Hepatocyte (in vitro differentiated cells): ENCODE results near the gene LNX1. TPM values are rescaled to one million over a fixed set of nuclear protein-coding genes. Genes with fewer than 3 reads are reported as not detected.
"Not testable (repeated sequence)": the region's sequence is repeated elsewhere in the genome, so short reads cannot be mapped to it uniquely, and the experiment has no call there.

ENCODE experiments used
- DNase-seq: peaks from one replicate; pipeline ENCODE4 v3.0.0-alpha.2; 2016; ENCODE audit warnings: low spot score
- H2AFZ ChIP-seq: fragments of 200-600 bp; sonication (generic); 2 replicates; pipeline ENCODE4 v1.6.0; 2016; ENCODE audit warnings: antibody characterized with exemption, mild to moderate bottlenecking
- H3K27ac ChIP-seq: fragments of 200-600 bp; sonication (generic); 2 replicates; pipeline ENCODE4 v1.5.1; 2016; ENCODE audit warnings: mild to moderate bottlenecking
- H3K27me3 ChIP-seq: fragments of 200-600 bp; sonication (generic); 2 replicates; pipeline ENCODE4 v1.6.1; 2016
- H3K36me3 ChIP-seq: fragments of 200-600 bp; sonication (generic); replicated peaks from 2 replicates; pipeline ENCODE4 v1.5.1; 2016; ENCODE audit warnings: low read depth; ENCODE audit not compliant: insufficient read depth
- H3K4me1 ChIP-seq: fragments of 200-600 bp; sonication (generic); 2 replicates; pipeline ENCODE4 v1.5.1; 2016; ENCODE audit warnings: mild to moderate bottlenecking, moderate library complexity; ENCODE audit not compliant: insufficient read depth
- H3K4me2 ChIP-seq: fragments of 200-600 bp; sonication (generic); 2 replicates; pipeline ENCODE4 v1.6.0; 2016
- H3K4me3 ChIP-seq: fragments of 200-600 bp; sonication (generic); 2 replicates; pipeline ENCODE4 v1.5.1; 2016; ENCODE audit warnings: mild to moderate bottlenecking
- H3K79me2 ChIP-seq: fragments of 200-600 bp; sonication (generic); 2 replicates; pipeline ENCODE4 v1.6.0; 2017; ENCODE audit warnings: mild to moderate bottlenecking
- H3K9me2 ChIP-seq: fragments of 200-600 bp; sonication (generic); replicated peaks from 2 replicates; pipeline ENCODE4 v1.6.0; 2017; ENCODE audit warnings: mild to moderate bottlenecking; ENCODE audit not compliant: insufficient read depth
- H3K9me3 ChIP-seq: fragments of 200-600 bp; sonication (generic); 2 replicates; pipeline ENCODE4 v1.5.1; 2016; ENCODE audit warnings: low read depth, mild to moderate bottlenecking
- H4K20me1 ChIP-seq: fragments of 200-600 bp; sonication (generic); 2 replicates; pipeline ENCODE4 v1.6.0; 2016; ENCODE audit warnings: mild to moderate bottlenecking; ENCODE audit not compliant: insufficient read depth, poor library complexity, severe bottlenecking
- CTCF ChIP-seq: fragments of 200-600 bp; sonication (generic); IDR thresholded peaks from 2 replicates; pipeline ENCODE4 v1.5.1; 2016; ENCODE audit warnings: antibody characterized with exemption, mild to moderate bottlenecking; ENCODE audit not compliant: poor library complexity
- EZH2 ChIP-seq: fragments of 200-600 bp; sonication (generic); IDR thresholded peaks from 2 replicates; pipeline ENCODE4 v1.6.1; 2016; ENCODE audit warnings: antibody characterized with exemption, mild to moderate bottlenecking, borderline replicate concordance
- EZH2phosphoT487 ChIP-seq: fragments of 200-600 bp; sonication (generic); IDR thresholded peaks from one replicate; pipeline ENCODE4 v1.6.1; 2018; ENCODE audit warnings: antibody characterized with exemption, mild to moderate bottlenecking, low read depth, moderate library complexity; ENCODE audit not compliant: unreplicated experiment, severe bottlenecking
- WGBS: methylation state at CpG from one replicate; pipeline ENCODE4 v1.1.6; 2016; ENCODE audit warnings: low lambda C conversion rate; ENCODE audit errors: missing lambda C conversion rate; 5-methylcytosine and 5-hydroxymethylcytosine counted together
- polyA plus RNA-seq: library from polyadenylated mRNA; unstranded; fragments of >200 nt; fragmentation: Nextera tagmentation; extraction: Ambion mirVana; gene quantifications from 2 replicates; pipeline ENCODE4 v1.2.1, GENCODE V29; 2016
- total RNA-seq: library from RNA; depleted of rRNA; stranded (reverse); fragments of >200 nt; gene quantifications from 2 replicates; pipeline ENCODE4 v1.2.3, GENCODE V29; 2014

Gene LNX1
- total and polyA plus RNA-seq, 2 experiments from 2014 or later = 8.4 to 16.7 TPM

DNA sequence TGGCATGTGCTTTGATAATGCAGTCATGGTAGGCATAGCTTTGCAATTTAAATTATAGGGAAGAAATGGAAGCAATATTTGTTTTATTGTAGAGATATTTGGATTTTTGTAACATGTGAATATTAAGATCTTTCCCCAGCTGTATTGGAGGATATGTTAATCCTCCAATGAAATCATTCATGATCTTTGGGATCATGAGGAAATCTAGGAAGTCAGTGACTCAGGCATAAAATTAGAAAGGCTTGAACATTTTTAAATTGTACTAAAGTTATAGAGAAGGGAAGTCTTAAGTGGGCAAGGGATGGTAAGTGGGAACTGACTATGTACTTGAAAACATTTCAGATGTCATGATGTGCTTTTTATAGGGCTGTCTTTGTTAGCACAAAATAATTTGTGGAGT lies 167.0 kb downstream of the LNX1 start:
- no peaks in the 10 kb centered on the region for H3K36me3 ChIP-seq
- TF ChIP-seq EZH2phosphoT487 (no peak), CTCF (no peak), EZH2 (no peak)
- no peak overlapping the region for H2AFZ ChIP-seq
- no peaks in the 10 kb centered on the region for H3K9me3 ChIP-seq
- H3K9me2 ChIP-seq = no peaks in the 10 kb centered on the region
- peaks cover 18% of the 10 kb centered on the region for H3K79me2 ChIP-seq
- H3K27me3 ChIP-seq = no peaks in the 10 kb centered on the region
- no peaks in the 10 kb centered on the region for H3K4me1 ChIP-seq
- no peak overlapping the region for H3K27ac ChIP-seq
- H3K4me2 ChIP-seq = no peak overlapping the region
- DNase-seq = no peak
- no peaks in the 10 kb centered on the region for H4K20me1 ChIP-seq
- H3K4me3 ChIP-seq = no peak overlapping the region

GRCh38 chr4:53422367-53422766 lies 168.9 kb downstream of the LNX1 start:
- H3K79me2 ChIP-seq = peaks cover 24% of the 10 kb centered on the region
- no peak overlapping the region for H2AFZ ChIP-seq
- H3K4me2 ChIP-seq = no peak overlapping the region
- no peak overlapping the region for H3K4me3 ChIP-seq
- WGBS = 97% methylated on average over 1 of the region's 1 CpG
- no peaks in the 10 kb centered on the region for H4K20me1 ChIP-seq
- TF ChIP-seq EZH2phosphoT487 = no peak
- no peak for TF ChIP-seq EZH2
- no peak for TF ChIP-seq CTCF
- no peak overlapping the region for H3K27ac ChIP-seq
- H3K4me1 ChIP-seq = no peaks in the 10 kb centered on the region
- no peaks in the 10 kb centered on the region for H3K9me3 ChIP-seq
- H3K36me3 ChIP-seq = no peaks in the 10 kb centered on the region
- no peaks in the 10 kb centered on the region for H3K27me3 ChIP-seq
- no peak for DNase-seq
- no peaks in the 10 kb centered on the region for H3K9me2 ChIP-seq

GRCh38 chr4:53421791-53422190 lies 169.5 kb downstream of the LNX1 start:
- Histone ChIP-seq H3K27me3 (no peaks in the 10 kb centered on the region), H3K4me2 (no peak overlapping the region), H3K36me3 (no peaks in the 10 kb centered on the region), H3K9me2 (no peaks in the 10 kb centered on the region), H3K4me1 (no peaks in the 10 kb centered on the region), H3K4me3 (no peak overlapping the region), H3K79me2 (peaks cover 24% of the 10 kb centered on the region), H3K27ac (no peak overlapping the region), H4K20me1 (no peaks in the 10 kb centered on the region), H3K9me3 (no peaks in the 10 kb centered on the region), H2AFZ (no peak overlapping the region)
- TF ChIP-seq EZH2 (no peak), CTCF (no peak), EZH2phosphoT487 (no peak)
- DNase-seq = no peak
- WGBS = 95% methylated on average over 2 of the region's 2 CpGs

GRCh38 chr4:53419208-53419607 lies 172.1 kb downstream of the LNX1 start:
- H3K4me1 ChIP-seq = no peaks in the 10 kb centered on the region
- H3K4me3 ChIP-seq = no peak overlapping the region
- WGBS = 97% methylated on average over 3 of the region's 3 CpGs
- no peak overlapping the region for H2AFZ ChIP-seq
- H3K9me2 ChIP-seq = no peaks in the 10 kb centered on the region
- DNase-seq = no peak
- H3K27ac ChIP-seq = no peak overlapping the region
- H3K27me3 ChIP-seq = no peaks in the 10 kb centered on the region
- H3K79me2 ChIP-seq = peaks cover 36% of the 10 kb centered on the region
- TF ChIP-seq CTCF (no peak), EZH2phosphoT487 (no peak), EZH2 (no peak)
- no peak overlapping the region for H3K4me2 ChIP-seq
- H3K9me3 ChIP-seq = no peaks in the 10 kb centered on the region
- no peaks in the 10 kb centered on the region for H3K36me3 ChIP-seq
- H4K20me1 ChIP-seq = no peaks in the 10 kb centered on the region

DNA sequence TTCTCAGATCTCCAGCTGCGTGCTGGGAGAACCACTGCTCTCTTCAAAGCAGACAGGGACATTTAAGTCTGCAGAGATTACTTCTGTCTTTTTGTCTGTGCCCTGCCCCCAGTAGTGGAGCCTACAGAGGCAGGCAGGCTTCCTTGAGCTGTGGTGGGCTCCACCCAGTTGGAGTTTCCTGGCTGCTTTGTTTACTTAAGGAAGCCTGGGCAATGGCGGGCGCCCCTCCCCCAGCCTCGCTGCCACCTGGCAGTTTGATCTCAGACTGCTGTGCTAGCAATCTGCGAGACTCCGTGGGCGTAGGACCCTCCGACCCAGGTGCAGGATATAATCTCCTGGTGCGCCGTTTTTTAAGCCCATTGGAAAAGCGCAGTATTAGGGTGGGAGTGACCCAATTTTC lies 181.8 kb downstream of the LNX1 start:
- not testable (repeated sequence) for H3K4me1 ChIP-seq, H3K9me2 ChIP-seq, H3K36me3 ChIP-seq, H3K4me2 ChIP-seq, H3K27me3 ChIP-seq, H3K9me3 ChIP-seq, DNase-seq, H3K4me3 ChIP-seq, H2AFZ ChIP-seq, H3K27ac ChIP-seq
- Histone ChIP-seq H3K79me2 (peaks cover 49% of the 10 kb centered on the region), H4K20me1 (peaks cover 11% of the 10 kb centered on the region)
- 94% methylated on average over 11 of the region's 11 CpGs for WGBS
